Vagina (tissue), 2 donors: Measurements from ENCODE around the gene PTPN1. TPM values are rescaled to one million over a fixed set of nuclear protein-coding genes. Genes with fewer than 3 reads are reported as not detected.
A peak's percentile ranks its signal among the peaks of the same experiment; 100 is the strongest.

Experiments used
- DNase-seq, 2 donors: peaks; one replicate each; pipeline ENCODE4 v3.0.0-alpha.2; 2017; ENCODE audit errors: extremely low spot score in 2 of 2
- H3K27ac ChIP-seq: fragments of 200-600 bp; sonication (generic); one replicate; pipeline ENCODE4 v1.5.1; 2019
- H3K27me3 ChIP-seq: fragments of 200-600 bp; sonication (generic); one replicate; pipeline ENCODE4 v1.5.1; 2019
- H3K36me3 ChIP-seq, 2 donors: fragments of 200-600 bp; sonication (generic); one replicate each; pipeline ENCODE4 v1.5.1; 2017 to 2019
- H3K4me1 ChIP-seq: fragments of 200-600 bp; sonication (generic); one replicate; pipeline ENCODE4 v1.5.1; 2019
- H3K4me3 ChIP-seq, 2 donors: fragments of 200-600 bp; sonication (generic); 1 replicate in 1 of 2; 2 replicates in 1 of 2; pipeline ENCODE4 v1.5.1; 2016 to 2019
- H3K9me3 ChIP-seq: fragments of 200-600 bp; sonication (generic); one replicate; pipeline ENCODE4 v1.5.1; 2019
- POLR2A ChIP-seq, 2 donors: fragments of 450-650 bp; IDR thresholded peaks; one replicate each; pipeline ENCODE4 v1.6.1; 2017; ENCODE audit warnings: antibody characterized with exemption in 2 of 2, mild to moderate bottlenecking in 2 of 2, moderate library complexity in 2 of 2
- POLR2AphosphoS5 ChIP-seq, 2 donors: sonication (generic); formaldehyde crosslinking; IDR thresholded peaks; one replicate each; pipeline ENCODE4 v1.9.0; 2017; ENCODE audit warnings: antibody characterized with exemption in 2 of 2, mild to moderate bottlenecking in 2 of 2, low read depth in 1 of 2; ENCODE audit not compliant: insufficient read depth in 1 of 2
- intact Hi-C: fragments of 100-400 bp; cut with DNase I; formaldehyde crosslinking; loops from one replicate; pipeline ENCODE4 v1.15.1; 2023
- total RNA-seq: library from RNA; depleted of rRNA; stranded (reverse); fragments of >200 nt; gene quantifications from one replicate; pipeline ENCODE4 v1.2.3, GENCODE V29; 2016
- TF ChIP-seq, protein P1 (sequence below), 3 experiments: fragments of 450-650 bp in 2 of 3; fragments of 200-600 bp in 1 of 3; sonication (generic) in 1 of 3; IDR thresholded peaks; one replicate each; pipeline ENCODE4 v1.5.1; 2017 to 2019; ENCODE audit warnings: antibody characterized with exemption in 3 of 3, mild to moderate bottlenecking in 2 of 3, moderate library complexity in 2 of 3

The PTPN1 gene
- total RNA-seq, 1 donor from 2014 or later = 25.3 TPM

DNA sequence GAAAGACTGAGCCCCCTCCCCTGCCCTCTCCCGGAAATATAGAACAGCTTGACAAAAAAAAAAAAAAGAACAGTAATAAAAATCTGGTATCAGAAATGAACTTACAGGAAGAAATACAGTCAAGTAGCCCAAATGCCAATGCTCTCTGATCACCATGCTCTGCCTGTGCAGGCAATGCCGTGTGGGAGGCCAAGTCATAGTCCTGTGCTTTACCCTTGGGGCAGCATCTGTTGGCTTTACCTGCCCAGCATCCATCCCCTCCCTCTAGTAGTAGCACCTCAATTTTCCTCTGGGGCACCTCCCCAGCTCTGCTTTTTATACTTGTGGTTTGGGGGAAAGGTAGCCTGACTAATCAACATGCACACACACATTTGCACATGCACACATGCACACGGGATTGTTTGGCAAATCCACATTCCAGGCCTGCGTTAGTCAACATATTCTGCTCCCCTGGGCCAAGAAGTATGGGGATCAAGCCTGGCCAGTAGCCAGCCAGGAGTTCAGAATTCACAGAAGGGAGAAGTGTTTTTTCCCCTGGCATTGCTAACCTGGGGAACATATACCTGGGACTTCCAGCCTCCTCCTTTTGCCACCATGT lies 111.0 kb downstream of the PTPN1 start:
- DNase-seq = no peak
- Histone ChIP-seq H3K4me3 (no peak overlapping the region), H3K27ac (no peak overlapping the region), H3K4me1 (peaks cover 5% of the 10 kb centered on the region), H3K9me3 (no peaks in the 10 kb centered on the region), H3K36me3 (no peaks in the 10 kb centered on the region), H3K27me3 (no peaks in the 10 kb centered on the region)
- TF ChIP-seq, protein P1, sequence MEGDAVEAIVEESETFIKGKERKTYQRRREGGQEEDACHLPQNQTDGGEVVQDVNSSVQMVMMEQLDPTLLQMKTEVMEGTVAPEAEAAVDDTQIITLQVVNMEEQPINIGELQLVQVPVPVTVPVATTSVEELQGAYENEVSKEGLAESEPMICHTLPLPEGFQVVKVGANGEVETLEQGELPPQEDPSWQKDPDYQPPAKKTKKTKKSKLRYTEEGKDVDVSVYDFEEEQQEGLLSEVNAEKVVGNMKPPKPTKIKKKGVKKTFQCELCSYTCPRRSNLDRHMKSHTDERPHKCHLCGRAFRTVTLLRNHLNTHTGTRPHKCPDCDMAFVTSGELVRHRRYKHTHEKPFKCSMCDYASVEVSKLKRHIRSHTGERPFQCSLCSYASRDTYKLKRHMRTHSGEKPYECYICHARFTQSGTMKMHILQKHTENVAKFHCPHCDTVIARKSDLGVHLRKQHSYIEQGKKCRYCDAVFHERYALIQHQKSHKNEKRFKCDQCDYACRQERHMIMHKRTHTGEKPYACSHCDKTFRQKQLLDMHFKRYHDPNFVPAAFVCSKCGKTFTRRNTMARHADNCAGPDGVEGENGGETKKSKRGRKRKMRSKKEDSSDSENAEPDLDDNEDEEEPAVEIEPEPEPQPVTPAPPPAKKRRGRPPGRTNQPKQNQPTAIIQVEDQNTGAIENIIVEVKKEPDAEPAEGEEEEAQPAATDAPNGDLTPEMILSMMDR (IDR thresholded peaks at IDR 0.05) = no peak
- no peak for TF ChIP-seq POLR2AphosphoS5 (IDR thresholded peaks at IDR 0.05; ENCODE audit: insufficient read depth in 1 of 2, low read depth in 1 of 2)
- no peak for TF ChIP-seq POLR2A (IDR thresholded peaks at IDR 0.05)
- intact Hi-C loops = loop anchor here (10.0 kb wide), 1 partner anchor 94 kb away; no protein-coding TSS in a partner anchor

DNA sequence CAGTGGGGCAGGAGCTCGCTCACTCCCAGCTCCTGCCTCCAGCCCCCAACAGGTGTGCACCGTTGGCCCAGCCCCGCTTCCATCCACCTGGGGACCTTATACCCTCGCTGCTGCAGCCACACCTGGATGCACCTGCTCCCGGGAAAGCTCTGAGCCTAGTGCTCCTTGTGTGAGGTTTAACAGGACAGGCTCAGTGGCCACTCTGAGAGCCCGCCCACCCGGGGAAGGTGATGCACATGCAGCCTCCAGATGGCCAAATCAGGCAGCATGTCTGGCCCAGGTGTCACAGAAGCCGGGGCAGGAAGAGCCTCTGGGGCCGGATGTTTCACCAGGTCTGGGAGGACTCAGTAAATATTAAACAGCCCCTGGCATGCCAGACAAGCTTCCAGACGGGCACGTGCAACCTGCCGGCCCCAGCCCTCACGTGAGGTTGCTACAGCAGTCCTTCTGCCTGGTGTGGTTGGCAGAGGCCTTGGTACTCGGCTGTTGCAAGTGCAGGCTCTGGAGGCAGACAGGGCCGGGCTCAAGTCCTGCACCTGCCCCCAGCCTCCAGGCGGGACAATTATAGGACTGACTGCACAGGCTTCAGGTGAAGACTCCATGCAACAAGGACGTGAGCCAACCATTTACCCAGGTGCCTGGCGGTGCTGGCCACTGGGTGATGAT lies 114.3 kb downstream of the PTPN1 start:
- H3K4me3 ChIP-seq = no peak overlapping the region
- H3K27me3 ChIP-seq = no peaks in the 10 kb centered on the region
- H3K27ac ChIP-seq = no peak overlapping the region
- H3K9me3 ChIP-seq = no peaks in the 10 kb centered on the region
- peaks cover 14% of the 10 kb centered on the region for H3K4me1 ChIP-seq
- intact Hi-C loops = loop anchor here (10.0 kb wide), 1 partner anchor 90 kb away; no protein-coding TSS in a partner anchor
- DNase-seq = no peak
- TF ChIP-seq POLR2A (IDR thresholded peaks at IDR 0.05) (no peak), POLR2AphosphoS5 (IDR thresholded peaks at IDR 0.05; ENCODE audit: insufficient read depth in 1 of 2, low read depth in 1 of 2) (no peak)
- TF ChIP-seq, protein P1 (IDR thresholded peaks at IDR 0.05) = no peak
- H3K36me3 ChIP-seq = no peaks in the 10 kb centered on the region

DNA sequence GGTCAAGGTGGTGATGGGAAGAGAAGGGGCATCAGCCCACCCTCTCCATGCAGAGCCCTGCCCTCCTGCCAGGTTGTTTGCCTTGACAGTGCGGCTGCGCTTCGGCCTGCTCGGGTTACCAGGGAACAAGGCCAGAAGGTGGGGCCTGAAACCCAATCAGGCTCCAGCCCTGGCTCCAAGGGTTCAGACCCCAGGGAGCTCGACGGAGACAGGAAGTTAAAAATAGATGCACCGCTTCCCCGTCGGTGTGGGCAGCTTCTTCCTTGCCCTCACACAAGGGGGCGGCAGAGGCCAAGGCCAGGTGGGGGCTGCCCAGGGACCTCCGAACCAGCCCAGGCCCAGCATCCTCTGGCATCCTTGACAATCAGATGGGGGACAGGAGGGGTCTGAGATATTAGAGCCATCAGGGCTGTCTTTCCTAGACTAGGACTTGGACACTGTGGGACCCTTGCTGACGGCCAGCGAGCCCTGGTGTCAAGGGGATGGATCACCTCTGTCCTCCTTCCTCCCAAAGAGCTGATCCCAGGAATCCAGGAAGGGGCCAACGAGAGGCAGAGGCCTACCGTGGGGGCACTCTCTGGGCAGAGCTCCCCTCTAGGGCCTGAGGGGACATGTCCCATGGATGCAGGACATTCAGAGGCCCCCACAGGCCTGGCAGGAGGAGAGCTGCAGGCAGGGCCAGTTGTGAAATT lies 115.9 kb downstream of the PTPN1 start:
- Histone ChIP-seq H3K4me1 (peaks cover 19% of the 10 kb centered on the region), H3K9me3 (no peaks in the 10 kb centered on the region), H3K27me3 (no peaks in the 10 kb centered on the region), H3K4me3 (no peak overlapping the region), H3K27ac (peak overlapping the region; percentile 64), H3K36me3 (no peaks in the 10 kb centered on the region)
- no peak for TF ChIP-seq POLR2A (IDR thresholded peaks at IDR 0.05)
- TF ChIP-seq, protein P1 (IDR thresholded peaks at IDR 0.05) = peak in 2 of 3 experiments; percentile 39 to 48
- peak in 1 of 2 donors; percentile 50 for TF ChIP-seq POLR2AphosphoS5 (IDR thresholded peaks at IDR 0.05; ENCODE audit: insufficient read depth in 1 of 2, low read depth in 1 of 2)
- intact Hi-C loops = loop anchor here (10.0 kb wide), 1 partner anchor 89 kb away; no protein-coding TSS in a partner anchor
- no peak for DNase-seq

DNA sequence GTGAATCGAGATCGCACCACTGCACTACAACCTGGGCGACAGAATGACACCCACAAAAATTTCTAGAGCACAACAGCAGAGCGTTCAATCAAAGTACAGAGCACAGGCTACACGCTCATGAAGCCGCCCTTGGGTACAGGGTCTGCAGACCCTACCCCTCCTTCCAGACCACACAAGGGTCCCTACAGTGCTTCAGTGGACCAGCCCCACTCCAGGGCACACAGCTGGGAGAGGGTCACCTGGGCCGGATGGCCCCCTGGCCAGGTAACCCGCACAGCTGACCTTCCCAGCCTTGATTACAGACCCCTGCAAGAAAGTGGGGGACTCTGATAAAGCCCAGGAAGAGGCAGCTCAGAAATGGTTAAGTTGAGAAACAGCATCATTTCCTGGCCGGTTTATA lies 117.6 kb downstream of the PTPN1 start:
- no peaks in the 10 kb centered on the region for H3K27me3 ChIP-seq
- H3K4me1 ChIP-seq = peaks cover 24% of the 10 kb centered on the region
- H3K27ac ChIP-seq = no peak overlapping the region
- H3K36me3 ChIP-seq = no peaks in the 10 kb centered on the region
- no peak for DNase-seq
- no peak for TF ChIP-seq POLR2A (IDR thresholded peaks at IDR 0.05)
- no peak for TF ChIP-seq POLR2AphosphoS5 (IDR thresholded peaks at IDR 0.05; ENCODE audit: insufficient read depth in 1 of 2, low read depth in 1 of 2)
- TF ChIP-seq, protein P1 (IDR thresholded peaks at IDR 0.05) = no peak
- H3K9me3 ChIP-seq = no peaks in the 10 kb centered on the region
- intact Hi-C loops = loop anchor here (10.0 kb wide), 1 partner anchor 87 kb away; no protein-coding TSS in a partner anchor
- H3K4me3 ChIP-seq = no peak overlapping the region
